Left ventricle myocardium inferior (tissue), 1 donor: ENCODE results near the gene GBX1. TPM values are rescaled to one million over a fixed set of nuclear protein-coding genes. Genes with fewer than 3 reads are reported as not detected.

Experiments
- DNase-seq: peaks from one replicate; pipeline ENCODE4 v3.0.0-alpha.2; 2020
- H3K27ac ChIP-seq: fragments of 200-600 bp; replicated peaks from 2 replicates; pipeline ENCODE4 v1.8.0; 2021
- H3K27me3 ChIP-seq: fragments of 200-600 bp; 2 replicates; pipeline ENCODE4 v1.8.0; 2021; ENCODE audit warnings: low read depth
- H3K36me3 ChIP-seq: fragments of 200-600 bp; 2 replicates; pipeline ENCODE4 v1.8.0; 2021
- H3K4me1 ChIP-seq: fragments of 200-600 bp; 2 replicates; pipeline ENCODE4 v1.8.0; 2021
- H3K4me3 ChIP-seq: fragments of 200-600 bp; 2 replicates; pipeline ENCODE4 v1.8.0; 2021; ENCODE audit warnings: mild to moderate bottlenecking, moderate library complexity
- H3K9me3 ChIP-seq: fragments of 200-600 bp; replicated peaks from 2 replicates; pipeline ENCODE4 v1.8.0; 2021
- CTCF ChIP-seq: fragments of 200-600 bp; IDR thresholded peaks from 2 replicates; pipeline ENCODE4 v1.8.0; 2021; ENCODE audit warnings: antibody characterized with exemption, mild to moderate bottlenecking, borderline replicate concordance
- intact Hi-C: fragments of 100-400 bp; cut with micrococcal nuclease; formaldehyde crosslinking; loops from one replicate; pipeline ENCODE4 v1.11.0; 2022
- total RNA-seq: library from RNA; stranded (reverse); fragmentation: NEBNext Ultra II Directional; extraction: Animal tissue kit (Norgen Biotek cat#: 25700); gene quantifications from one replicate; pipeline ENCODE4 v1.2.1, GENCODE V29; 2021
- donor health status: DM: no; HTN: yes; CAD: no; lungs with severe emphysema.

GBX1 gene
- total RNA-seq, 1 donor from 2014 or later: 1.9 TPM

- Histone ChIP-seq H3K4me1 (peaks cover 29% of the 10 kb centered on the region), H3K9me3 (no peaks in the 10 kb centered on the region), H3K27ac (no peak overlapping the region), H3K36me3 (peaks cover 4% of the 10 kb centered on the region), H3K27me3 (no peaks in the 10 kb centered on the region), H3K4me3 (no peak overlapping the region)
- intact Hi-C loops: loop anchor here (10.0 kb wide), 1 partner anchor 73 kb away; no protein-coding TSS in a partner anchor
- no peak for TF ChIP-seq CTCF
- DNase-seq: no peak
Measured at GRCh38 chr7:151107882-151108281, 59.6 kb downstream of the GBX1 start.

DNA sequence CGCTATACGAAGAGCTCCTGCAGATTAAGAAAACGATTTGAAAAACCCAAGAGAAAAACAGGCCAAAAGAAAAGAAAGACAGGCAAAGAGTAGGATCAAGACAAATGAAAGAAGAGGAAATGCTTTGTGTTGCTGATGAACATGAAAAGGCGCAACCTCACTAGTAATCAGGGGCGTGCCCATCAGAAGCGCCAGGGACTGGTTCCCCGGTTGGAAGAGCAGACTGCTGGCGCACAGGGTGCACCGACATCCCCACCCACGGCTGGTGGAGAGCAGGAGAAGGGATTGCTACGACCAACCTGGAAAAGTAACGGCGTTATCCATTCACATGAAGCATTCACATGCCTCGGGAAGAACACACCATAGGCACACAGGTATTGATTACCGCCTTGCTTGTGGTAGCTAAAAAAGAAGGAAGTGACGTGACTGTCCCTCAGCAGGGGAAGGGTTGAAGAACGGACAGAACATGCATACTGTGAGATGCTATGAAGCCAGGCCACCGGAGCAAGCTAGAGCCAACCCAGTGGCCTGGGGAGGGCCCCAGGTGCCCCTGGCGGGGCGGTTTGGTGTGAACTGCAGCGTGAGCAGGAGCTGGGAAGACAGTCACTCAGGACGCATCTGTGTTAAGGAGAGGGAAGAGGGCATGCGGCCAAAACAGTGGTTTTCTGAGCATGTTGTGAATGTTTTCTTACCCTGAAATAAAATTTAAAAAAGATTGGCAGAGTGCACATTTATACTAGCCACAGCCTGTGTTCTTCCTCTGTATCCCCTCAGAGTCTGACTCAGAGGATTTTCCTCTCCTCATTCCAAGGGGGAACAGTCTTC lies 62.9 kb downstream of the GBX1 start:
- no peak for TF ChIP-seq CTCF

DNA sequence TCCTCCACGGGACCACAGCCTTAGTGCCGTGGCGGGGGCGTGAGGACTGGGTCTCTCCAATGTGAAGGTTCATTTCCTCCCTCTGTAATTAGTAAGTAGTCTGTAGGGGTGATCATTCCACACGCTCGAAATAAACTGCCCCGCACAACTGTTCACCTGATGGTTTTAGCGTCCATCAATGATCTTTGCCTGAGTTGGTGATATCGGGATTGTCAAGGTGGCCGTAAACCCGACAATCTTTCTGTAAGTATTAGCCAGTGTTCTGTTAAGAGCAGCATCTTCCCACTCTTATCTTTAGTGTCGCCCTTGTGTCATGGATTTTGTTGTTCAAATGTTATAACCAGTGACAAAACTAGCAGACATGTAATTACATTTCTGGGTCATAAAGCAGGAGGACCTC lies 63.5 kb downstream of the GBX1 start:
- no peaks in the 10 kb centered on the region for H3K9me3 ChIP-seq
- no peak overlapping the region for H3K4me3 ChIP-seq
- DNase-seq: no peak
- peaks cover 4% of the 10 kb centered on the region for H3K36me3 ChIP-seq
- peaks cover 46% of the 10 kb centered on the region for H3K4me1 ChIP-seq
- TF ChIP-seq CTCF: no peak
- no peaks in the 10 kb centered on the region for H3K27me3 ChIP-seq
- no peak overlapping the region for H3K27ac ChIP-seq
- intact Hi-C loops: loop anchor here (10.0 kb wide), 1 partner anchor 69 kb away; no protein-coding TSS in a partner anchor

More for the DNA sequence above, 62.9 kb downstream of the GBX1 start:
- intact Hi-C loops: loop anchor here (10.0 kb wide), 1 partner anchor 70 kb away; no protein-coding TSS in a partner anchor
- Histone ChIP-seq H3K9me3 (no peaks in the 10 kb centered on the region), H3K4me1 (peaks cover 42% of the 10 kb centered on the region), H3K27me3 (no peaks in the 10 kb centered on the region), H3K4me3 (no peak overlapping the region), H3K36me3 (peaks cover 4% of the 10 kb centered on the region), H3K27ac (no peak overlapping the region)
- no peak for DNase-seq

- H3K9me3 ChIP-seq: no peaks in the 10 kb centered on the region
- intact Hi-C loops: loop anchor here (10.0 kb wide), 1 partner anchor 68 kb away; no protein-coding TSS in a partner anchor
Measured at GRCh38 chr7:151102991-151103390, 64.5 kb downstream of the GBX1 start.

More at GRCh38 chr7:151102991-151103390, 64.5 kb downstream of the GBX1 start:
- no peak for DNase-seq
- Histone ChIP-seq H3K36me3 (peaks cover 4% of the 10 kb centered on the region), H3K4me1 (peaks cover 49% of the 10 kb centered on the region), H3K27me3 (no peaks in the 10 kb centered on the region), H3K4me3 (no peak overlapping the region), H3K27ac (no peak overlapping the region)
- TF ChIP-seq CTCF: no peak
